Tibial nerve (tissue), 4 donors: ENCODE data around the gene ACVR1. TPM values are rescaled to one million over a fixed set of nuclear protein-coding genes. Genes with fewer than 3 reads are reported as not detected.
A peak's percentile ranks its signal among the peaks of the same experiment; 100 is the strongest.

Experiments
- DNase-seq, 2 donors: peaks; one replicate each; pipeline ENCODE4 v3.0.0-alpha.2; 2019; ENCODE audit warnings: low spot score in 2 of 2
- H3K27ac ChIP-seq, 4 donors: fragments of 200-600 bp; sonication (generic) in 3 of 4; one replicate each; pipeline ENCODE4 v1.5.1; 2017 to 2019; ENCODE audit warnings: mild to moderate bottlenecking in 1 of 4
- H3K27me3 ChIP-seq, 2 donors: fragments of 200-600 bp; sonication (generic) in 1 of 2; one replicate each; pipeline versions ENCODE4 v1.5.1 to v1.6.0; 2017 to 2019
- H3K36me3 ChIP-seq, 3 donors: fragments of 200-600 bp; sonication (generic); one replicate each; pipeline ENCODE4 v1.5.1; 2018 to 2019
- H3K4me1 ChIP-seq, 4 donors: fragments of 200-600 bp; sonication (generic) in 3 of 4; one replicate each; pipeline ENCODE4 v1.5.1; 2017 to 2019
- H3K4me3 ChIP-seq, 4 donors: fragments of 200-600 bp; sonication (generic) in 3 of 4; one replicate each; pipeline ENCODE4 v1.5.1; 2017 to 2019; ENCODE audit warnings: mild to moderate bottlenecking in 1 of 4, moderate library complexity in 1 of 4
- H3K9me3 ChIP-seq, 4 donors: fragments of 200-600 bp; sonication (generic) in 3 of 4; one replicate each; pipeline ENCODE4 v1.5.1; 2017 to 2019
- CTCF ChIP-seq, 5 experiments: fragments of 200-600 bp in 3 of 5; fragments of 450-650 bp in 2 of 5; sonication (generic) in 3 of 5; IDR thresholded peaks; one replicate each; pipeline ENCODE4 v1.5.1; 2016 to 2019; ENCODE audit warnings: antibody characterized with exemption in 5 of 5, mild to moderate bottlenecking in 3 of 5, moderate library complexity in 2 of 5
- EP300 ChIP-seq, 2 donors: sonication (generic); formaldehyde crosslinking; IDR thresholded peaks; one replicate each; pipeline ENCODE4 v1.6.1; 2017; ENCODE audit warnings: antibody characterized with exemption in 2 of 2, mild to moderate bottlenecking in 1 of 2
- POLR2A ChIP-seq, 2 donors: fragments of 450-650 bp; IDR thresholded peaks; one replicate each; pipeline ENCODE4 v1.6.1; 2017; ENCODE audit warnings: antibody characterized with exemption in 2 of 2, mild to moderate bottlenecking in 2 of 2, moderate library complexity in 2 of 2
- WGBS, 2 donors: methylation state at CpG; one replicate each; pipeline ENCODE4 v1.1.5; 2018; 5-methylcytosine and 5-hydroxymethylcytosine counted together
- total RNA-seq, 4 donors: library from RNA; depleted of rRNA; stranded (reverse); fragments of >200 nt; gene quantifications; one replicate each; pipeline ENCODE4 v1.1.0, GENCODE V29; 2016

ACVR1 gene
- total RNA-seq, 4 donors from 2014 or later = 19.2 to 24.7 (median 22.8) TPM

- TF ChIP-seq POLR2A (IDR thresholded peaks at IDR 0.05) (no peak), CTCF (IDR thresholded peaks at IDR 0.05) (no peak), EP300 (IDR thresholded peaks at IDR 0.05) (no peak)
- H3K36me3 ChIP-seq = no peaks in the 10 kb centered on the region
- H3K27me3 ChIP-seq = no peaks in the 10 kb centered on the region
- no peaks in the 10 kb centered on the region for H3K9me3 ChIP-seq
- no peak for DNase-seq
- peaks cover 0 to 2% (median 0%) of the 10 kb centered on the region in 4 donors for H3K4me1 ChIP-seq
- H3K27ac ChIP-seq = no peak overlapping the region
- WGBS, 2 donors = 82% methylated on average over 6 of the region's 6 CpGs
- H3K4me3 ChIP-seq = no peak overlapping the region
Observed at GRCh38 chr2:157858846-157859245, 17.3 kb downstream of the ACVR1 start.

- DNase-seq = no peak
- WGBS, 2 donors = 73 to 74% methylated on average over 4 of the region's 4 CpGs
- Histone ChIP-seq H3K4me1 (no peaks in the 10 kb centered on the region), H3K4me3 (no peak overlapping the region), H3K27ac (peak overlapping the region in 1 of 4 donors; percentile 16), H3K36me3 (no peaks in the 10 kb centered on the region), H3K27me3 (no peaks in the 10 kb centered on the region), H3K9me3 (no peaks in the 10 kb centered on the region)
- TF ChIP-seq EP300 (IDR thresholded peaks at IDR 0.05) (no peak), POLR2A (IDR thresholded peaks at IDR 0.05) (no peak), CTCF (IDR thresholded peaks at IDR 0.05) (no peak)
Observed at GRCh38 chr2:157857881-157858280, 18.2 kb downstream of the ACVR1 start.

- WGBS, 2 donors = 73 to 79% methylated on average over 2 of the region's 2 CpGs
- H3K27me3 ChIP-seq = no peaks in the 10 kb centered on the region
- no peaks in the 10 kb centered on the region for H3K9me3 ChIP-seq
- no peak for DNase-seq
- H3K36me3 ChIP-seq = no peaks in the 10 kb centered on the region
- TF ChIP-seq POLR2A (IDR thresholded peaks at IDR 0.05) (no peak), CTCF (IDR thresholded peaks at IDR 0.05) (no peak), EP300 (IDR thresholded peaks at IDR 0.05) (no peak)
- H3K27ac ChIP-seq = peak overlapping the region in 1 of 4 donors; percentile 18
- no peak overlapping the region for H3K4me3 ChIP-seq
- no peaks in the 10 kb centered on the region for H3K4me1 ChIP-seq
Observed at GRCh38 chr2:157856187-157856515, 20.0 kb downstream of the ACVR1 start.

GRCh38 chr2:157853820-157854219 lies 22.3 kb downstream of the ACVR1 start:
- Histone ChIP-seq H3K4me1 (no peaks in the 10 kb centered on the region), H3K27ac (no peak overlapping the region), H3K9me3 (no peaks in the 10 kb centered on the region), H3K4me3 (no peak overlapping the region), H3K36me3 (peaks cover 0 to 5% (median 0%) of the 10 kb centered on the region in 3 donors), H3K27me3 (no peaks in the 10 kb centered on the region)
- WGBS, 2 donors = 88% methylated on average over 3 of the region's 3 CpGs
- DNase-seq = no peak
- TF ChIP-seq EP300 (IDR thresholded peaks at IDR 0.05) (no peak), POLR2A (IDR thresholded peaks at IDR 0.05) (no peak), CTCF (IDR thresholded peaks at IDR 0.05) (no peak)

- no peaks in the 10 kb centered on the region for H3K4me1 ChIP-seq
- H3K36me3 ChIP-seq = peaks cover 0 to 5% (median 0%) of the 10 kb centered on the region in 3 donors
- no peaks in the 10 kb centered on the region for H3K9me3 ChIP-seq
- no peak overlapping the region for H3K4me3 ChIP-seq
- TF ChIP-seq POLR2A (IDR thresholded peaks at IDR 0.05) (no peak), CTCF (IDR thresholded peaks at IDR 0.05) (no peak), EP300 (IDR thresholded peaks at IDR 0.05) (no peak)
- no peak for DNase-seq
- H3K27me3 ChIP-seq = no peaks in the 10 kb centered on the region
- no peak overlapping the region for H3K27ac ChIP-seq
- WGBS, 2 donors = 77 to 92% methylated on average over 2 of the region's 2 CpGs
Observed at GRCh38 chr2:157853211-157853610, 22.9 kb downstream of the ACVR1 start.
